Choroid plexus epithelial cell (primary cell): ENCODE results near the gene MPST.

ENCODE experiments used
- DNase-seq: peaks from one replicate; pipeline ENCODE4 v3.0.0-alpha.2; 2010; ENCODE audit warnings: low read depth
- H3K4me3 ChIP-seq: 2 replicates; pipeline ENCODE4 v1.5.1; 2011; ENCODE audit warnings: low read depth, mild to moderate bottlenecking, control low read depth, low read length, moderate library complexity
- TF ChIP-seq, protein P1 (sequence below): conservative IDR thresholded peaks from 2 replicates; pipeline ENCODE4 v1.5.1; 2011; ENCODE audit warnings: low read depth, mild to moderate bottlenecking, control low read depth, inconsistent platforms, low read length, moderate library complexity

The MPST gene

DNA sequence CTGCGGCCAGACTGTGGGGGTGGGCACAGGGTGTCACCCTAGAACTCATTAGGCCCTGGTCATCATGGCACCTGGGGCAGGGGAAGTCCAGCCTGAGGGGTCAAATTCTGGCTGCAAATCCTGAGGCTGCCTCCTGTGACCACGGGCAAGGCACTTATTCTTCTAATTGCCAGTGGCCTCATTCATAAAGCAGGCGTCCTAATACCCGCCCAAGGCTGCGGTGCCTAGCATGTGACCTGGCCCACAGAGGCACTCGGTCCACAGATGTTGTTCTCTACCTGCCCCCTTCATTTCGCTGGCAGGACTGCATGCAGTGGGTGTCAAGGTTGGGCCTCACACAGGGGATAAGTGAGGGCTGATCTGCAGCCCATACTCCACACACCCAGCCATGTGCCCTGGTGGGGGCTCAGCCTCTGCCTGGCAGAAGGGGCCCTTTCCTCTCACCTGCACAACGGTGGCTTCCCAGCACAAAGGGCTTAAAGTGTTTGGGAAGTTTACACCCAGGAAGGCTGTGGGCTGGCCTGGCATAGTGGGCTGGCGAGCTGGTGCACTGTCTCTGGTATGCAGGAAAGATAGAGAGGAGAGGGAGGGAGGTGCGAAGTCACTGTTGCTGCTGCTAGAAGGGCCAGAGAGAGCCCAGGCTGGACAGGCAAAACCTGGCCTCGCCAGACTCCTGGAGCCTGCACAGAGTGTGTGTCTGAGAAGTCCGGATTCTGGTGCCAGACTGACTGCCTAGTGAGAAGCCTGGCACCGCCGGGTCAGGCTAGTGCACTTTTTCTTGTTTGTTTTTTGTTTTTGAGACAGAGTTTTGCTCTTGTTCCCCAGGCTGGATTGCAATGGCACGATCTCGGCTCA lies 3.2 kb downstream of the MPST start:
- TF ChIP-seq, protein P1, sequence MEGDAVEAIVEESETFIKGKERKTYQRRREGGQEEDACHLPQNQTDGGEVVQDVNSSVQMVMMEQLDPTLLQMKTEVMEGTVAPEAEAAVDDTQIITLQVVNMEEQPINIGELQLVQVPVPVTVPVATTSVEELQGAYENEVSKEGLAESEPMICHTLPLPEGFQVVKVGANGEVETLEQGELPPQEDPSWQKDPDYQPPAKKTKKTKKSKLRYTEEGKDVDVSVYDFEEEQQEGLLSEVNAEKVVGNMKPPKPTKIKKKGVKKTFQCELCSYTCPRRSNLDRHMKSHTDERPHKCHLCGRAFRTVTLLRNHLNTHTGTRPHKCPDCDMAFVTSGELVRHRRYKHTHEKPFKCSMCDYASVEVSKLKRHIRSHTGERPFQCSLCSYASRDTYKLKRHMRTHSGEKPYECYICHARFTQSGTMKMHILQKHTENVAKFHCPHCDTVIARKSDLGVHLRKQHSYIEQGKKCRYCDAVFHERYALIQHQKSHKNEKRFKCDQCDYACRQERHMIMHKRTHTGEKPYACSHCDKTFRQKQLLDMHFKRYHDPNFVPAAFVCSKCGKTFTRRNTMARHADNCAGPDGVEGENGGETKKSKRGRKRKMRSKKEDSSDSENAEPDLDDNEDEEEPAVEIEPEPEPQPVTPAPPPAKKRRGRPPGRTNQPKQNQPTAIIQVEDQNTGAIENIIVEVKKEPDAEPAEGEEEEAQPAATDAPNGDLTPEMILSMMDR: no peak
- no peak for DNase-seq
- H3K4me3 ChIP-seq: no peak overlapping the region

DNA sequence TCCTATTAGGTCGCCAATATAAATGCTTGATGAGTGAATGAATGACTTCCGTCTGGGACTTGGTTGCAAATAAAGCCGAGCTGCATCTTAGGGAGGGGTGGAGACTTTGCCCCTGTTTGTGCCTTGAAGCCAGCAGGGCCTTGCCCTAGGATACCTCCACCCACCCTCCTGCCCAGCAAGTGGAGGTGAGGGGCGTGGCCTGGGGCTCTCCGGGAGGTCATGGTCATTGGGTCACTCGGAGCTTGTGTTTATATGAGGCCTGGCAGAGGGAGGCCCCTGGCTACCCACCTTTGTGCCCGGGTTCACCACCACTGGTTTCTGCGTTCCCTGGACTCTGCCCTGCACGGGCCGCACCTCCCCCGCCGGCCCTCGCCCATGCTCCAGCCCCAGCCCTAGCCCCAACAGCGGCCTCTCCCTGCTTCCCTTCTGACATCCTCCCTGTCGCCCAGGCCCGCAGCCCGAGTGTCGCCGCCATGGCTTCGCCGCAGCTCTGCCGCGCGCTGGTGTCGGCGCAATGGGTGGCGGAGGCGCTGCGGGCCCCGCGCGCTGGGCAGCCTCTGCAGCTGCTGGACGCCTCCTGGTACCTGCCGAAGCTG lies 4.3 kb downstream of the MPST start:
- DNase-seq: no peak
- TF ChIP-seq, protein P1: no peak
- no peak overlapping the region for H3K4me3 ChIP-seq

DNA sequence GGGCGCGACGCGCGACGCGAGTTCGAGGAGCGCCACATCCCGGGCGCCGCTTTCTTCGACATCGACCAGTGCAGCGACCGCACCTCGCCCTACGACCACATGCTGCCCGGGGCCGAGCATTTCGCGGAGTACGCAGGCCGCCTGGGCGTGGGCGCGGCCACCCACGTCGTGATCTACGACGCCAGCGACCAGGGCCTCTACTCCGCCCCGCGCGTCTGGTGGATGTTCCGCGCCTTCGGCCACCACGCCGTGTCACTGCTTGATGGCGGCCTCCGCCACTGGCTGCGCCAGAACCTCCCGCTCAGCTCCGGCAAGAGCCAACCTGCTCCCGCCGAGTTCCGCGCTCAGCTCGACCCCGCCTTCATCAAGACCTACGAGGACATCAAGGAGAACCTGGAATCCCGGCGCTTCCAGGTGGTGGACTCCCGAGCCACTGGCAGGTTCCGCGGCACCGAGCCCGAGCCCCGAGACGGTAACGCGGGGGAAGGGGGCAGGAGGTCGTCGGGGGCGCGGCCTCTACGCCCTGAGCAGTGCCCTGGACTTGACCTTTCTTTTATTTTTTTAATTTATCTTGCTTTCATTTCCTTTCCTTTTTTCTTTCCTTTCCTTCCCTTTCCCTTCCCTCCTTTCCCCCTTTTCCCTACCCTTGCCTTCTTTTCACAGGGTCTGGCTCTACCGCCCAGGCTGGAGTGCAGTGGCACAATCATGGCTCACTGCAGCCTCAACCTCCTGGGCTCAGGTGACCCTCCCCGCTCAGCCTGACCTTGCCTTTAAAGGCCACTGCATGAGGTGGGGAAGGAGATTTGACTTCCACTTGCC lies 5.0 kb downstream of the MPST start:
- no peak for DNase-seq
- no peak overlapping the region for H3K4me3 ChIP-seq
- TF ChIP-seq, protein P1: no peak

DNA sequence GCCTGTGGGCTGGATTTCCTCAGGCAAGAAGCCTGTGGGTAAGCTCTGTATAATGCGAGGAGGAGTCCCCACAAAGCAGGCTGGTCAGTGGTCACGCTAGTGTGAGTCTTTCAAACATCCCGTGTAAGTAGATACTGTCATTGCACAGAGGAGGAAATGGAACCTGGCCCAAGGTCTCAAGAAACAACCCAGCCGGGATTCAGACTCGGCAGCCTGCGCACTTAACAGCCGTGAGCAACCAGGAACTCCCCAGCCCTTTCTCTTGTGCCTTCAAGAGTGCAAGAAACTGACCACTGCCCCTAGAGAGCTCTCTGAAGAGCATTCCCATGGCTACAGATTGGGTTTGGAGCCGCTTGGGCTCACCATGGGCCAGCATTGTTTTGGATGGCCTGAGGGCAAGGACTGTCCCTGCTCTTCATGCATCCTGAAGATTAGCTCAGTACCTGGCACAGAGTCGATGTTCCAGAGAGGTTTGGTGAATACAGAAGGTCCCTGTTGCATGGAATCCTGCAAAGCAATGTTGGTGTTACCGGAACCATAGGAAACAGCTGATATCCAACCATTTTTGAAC lies 6.0 kb downstream of the MPST start:
- no peak for DNase-seq
- TF ChIP-seq, protein P1: no peak
- H3K4me3 ChIP-seq: no peak overlapping the region

DNA sequence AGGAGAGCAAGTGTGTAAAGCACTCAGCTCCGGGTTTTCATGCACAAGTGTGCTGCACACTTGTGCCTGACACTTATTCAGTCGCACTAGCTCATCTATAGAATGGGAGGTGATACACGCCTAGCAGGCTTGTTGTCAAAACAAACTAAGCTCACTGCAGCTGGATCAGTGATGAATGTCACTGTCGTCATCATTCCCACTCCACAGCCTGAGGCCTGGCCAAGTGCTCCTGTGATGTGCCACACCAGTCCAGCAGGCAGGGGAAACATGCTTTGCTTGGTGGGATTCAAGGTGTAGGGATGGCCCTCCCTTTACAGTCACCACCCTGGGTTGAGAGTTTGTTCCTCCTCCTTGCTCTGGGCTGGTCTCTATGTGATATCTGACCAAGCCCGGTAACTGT lies 6.8 kb downstream of the MPST start:
- H3K4me3 ChIP-seq: no peak overlapping the region
- TF ChIP-seq, protein P1: no peak
- DNase-seq: no peak

DNA sequence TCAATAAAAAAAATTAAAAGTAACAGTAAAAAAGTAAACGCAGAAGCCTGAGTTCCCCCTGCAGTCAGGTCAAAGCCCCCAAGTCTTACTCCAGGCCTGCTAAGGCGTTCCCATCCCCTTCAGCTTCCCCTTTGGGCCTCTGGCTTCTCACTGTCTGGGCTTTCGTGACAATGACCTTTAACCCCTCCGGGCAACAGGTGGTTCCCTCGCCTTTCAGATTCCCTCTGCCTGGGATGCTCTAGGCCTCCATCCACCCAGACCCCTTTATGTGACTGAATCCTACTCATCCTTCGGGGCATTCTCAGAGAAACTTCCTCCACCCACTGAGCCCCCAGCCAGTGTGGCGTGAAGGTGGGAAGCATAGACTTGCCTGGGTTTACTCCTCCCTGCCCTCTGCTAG lies 8.0 kb downstream of the MPST start:
- TF ChIP-seq, protein P1: no peak
- DNase-seq: no peak
- no peak overlapping the region for H3K4me3 ChIP-seq
